H9 (cell line): ENCODE measurements around the gene INO80. TPM values are rescaled to one million over a fixed set of nuclear protein-coding genes. Genes with fewer than 3 reads are reported as not detected.

ENCODE experiments used
- DNase-seq: peaks from one replicate; pipeline ENCODE4 v3.0.0-alpha.2; 2017
- H2AFZ ChIP-seq: one replicate; pipeline ENCODE4 v1.6.1; 2013; ENCODE audit warnings: mild to moderate bottlenecking, low read length, control low read depth, moderate library complexity
- H2AK5ac ChIP-seq: 2 replicates; pipeline ENCODE4 v1.6.1; 2013; ENCODE audit warnings: low read length, control low read depth, mixed read lengths; ENCODE audit not compliant: insufficient read length
- H2BK120ac ChIP-seq: one replicate; pipeline ENCODE4 v1.6.1; 2013; ENCODE audit warnings: low read depth, mild to moderate bottlenecking, low read length, control low read depth, inconsistent platforms; ENCODE audit not compliant: poor library complexity, severe bottlenecking
- H2BK12ac ChIP-seq: 2 replicates; pipeline ENCODE4 v1.6.1; 2013; ENCODE audit warnings: low read length, control low read depth, mixed read lengths, low read depth; ENCODE audit not compliant: insufficient read length
- H2BK15ac ChIP-seq: 2 replicates; pipeline ENCODE4 v1.6.1; 2013; ENCODE audit warnings: low read depth, low read length, control low read depth
- H2BK20ac ChIP-seq: one replicate; pipeline ENCODE4 v1.6.1; 2013; ENCODE audit warnings: low read depth, mild to moderate bottlenecking, low read length, control low read depth, inconsistent platforms; ENCODE audit not compliant: poor library complexity, severe bottlenecking
- H2BK5ac ChIP-seq: 2 replicates; pipeline ENCODE4 v1.6.1; 2013; ENCODE audit warnings: low read length, control low read depth, mixed read lengths; ENCODE audit not compliant: insufficient read length
- H3K14ac ChIP-seq: 2 replicates; pipeline ENCODE4 v1.6.1; 2013; ENCODE audit warnings: low read length, control low read depth; ENCODE audit not compliant: insufficient read depth
- H3K18ac ChIP-seq: 2 replicates; pipeline ENCODE4 v1.6.1; 2013; ENCODE audit warnings: low read depth, mild to moderate bottlenecking, mixed read lengths, low read length, control low read depth; ENCODE audit not compliant: insufficient read length
- H3K23ac ChIP-seq: 2 replicates; pipeline ENCODE4 v1.6.1; 2013; ENCODE audit warnings: low read length, control low read depth, mixed read lengths, low read depth; ENCODE audit not compliant: insufficient read length
- H3K23me2 ChIP-seq: 2 replicates; pipeline ENCODE4 v1.6.1; 2013; ENCODE audit warnings: low read depth, mild to moderate bottlenecking, mixed read lengths, low read length, control low read depth; ENCODE audit not compliant: insufficient read length, poor library complexity, severe bottlenecking
- H3K27ac ChIP-seq: 2 replicates; pipeline ENCODE4 v1.5.1; 2013; ENCODE audit warnings: low read length, control low read depth, mixed read lengths, low read depth; ENCODE audit not compliant: insufficient read length
- H3K27me3 ChIP-seq: 2 replicates; pipeline ENCODE4 v1.6.1; 2013; ENCODE audit warnings: low read length, control low read depth, inconsistent platforms; ENCODE audit not compliant: insufficient read depth
- H3K4ac ChIP-seq: 2 replicates; pipeline ENCODE4 v1.6.1; 2013; ENCODE audit warnings: low read depth, mild to moderate bottlenecking, control low read depth, inconsistent platforms, low read length, moderate library complexity
- H3K4me1 ChIP-seq: 2 replicates; pipeline ENCODE4 v1.6.1; 2013; ENCODE audit warnings: low read length, control low read depth, inconsistent platforms; ENCODE audit not compliant: insufficient read depth
- H3K4me2 ChIP-seq: 2 replicates; pipeline ENCODE4 v1.6.1; 2013; ENCODE audit warnings: low read length, control low read depth, mixed read lengths; ENCODE audit not compliant: insufficient read length, insufficient read depth
- H3K56ac ChIP-seq: 2 replicates; pipeline ENCODE4 v1.6.1; 2013; ENCODE audit warnings: low read depth, mild to moderate bottlenecking, mixed read lengths, low read length, control low read depth; ENCODE audit not compliant: insufficient read length
- H3K79me1 ChIP-seq: 2 replicates; pipeline ENCODE4 v1.6.1; 2013; ENCODE audit warnings: low read depth, mild to moderate bottlenecking, moderate library complexity, low read length, control low read depth, inconsistent platforms; ENCODE audit not compliant: insufficient read depth, poor library complexity, severe bottlenecking
- H3K79me2 ChIP-seq: 2 replicates; pipeline ENCODE4 v1.6.1; 2013; ENCODE audit warnings: low read length, control low read depth, inconsistent platforms; ENCODE audit not compliant: insufficient read depth
- H3K9ac ChIP-seq: 2 replicates; pipeline ENCODE4 v1.6.1; 2013; ENCODE audit warnings: low read length, control low read depth, mixed read lengths; ENCODE audit not compliant: insufficient read length; ENCODE audit errors: extremely low read depth
- H3K9me3 ChIP-seq: one replicate; pipeline ENCODE4 v1.6.1; 2013; ENCODE audit warnings: low read depth, low read length, inconsistent platforms; ENCODE audit not compliant: control insufficient read depth
- H3T11ph ChIP-seq: one replicate; pipeline ENCODE4 v1.6.1; 2013; ENCODE audit warnings: mild to moderate bottlenecking, low read length, control low read depth, inconsistent platforms
- H4K20me1 ChIP-seq: one replicate; pipeline ENCODE4 v1.6.1; 2013; ENCODE audit not compliant: control insufficient read depth, insufficient read length, insufficient read depth
- H4K5ac ChIP-seq: 2 replicates; pipeline ENCODE4 v1.6.1; 2013; ENCODE audit warnings: low read depth, mild to moderate bottlenecking, mixed read lengths, low read length, control low read depth; ENCODE audit not compliant: insufficient read length
- H4K8ac ChIP-seq: replicated peaks from 2 replicates; pipeline ENCODE4 v1.6.1; 2013; ENCODE audit warnings: low read length, control low read depth, mixed read lengths, low read depth; ENCODE audit not compliant: insufficient read length
- H4K91ac ChIP-seq: 2 replicates; pipeline ENCODE4 v1.6.1; 2013; ENCODE audit warnings: low read depth, mild to moderate bottlenecking, moderate library complexity, mixed read lengths, low read length, control low read depth; ENCODE audit not compliant: insufficient read length
- H3K27ac Mint-ChIP-seq, 3 experiments: 2 replicates in 2 of 3; 3 replicates in 1 of 3; pipeline ENCODE4 v1.8.0; 2020 to 2021; ENCODE audit warnings: mixed read lengths in 3 of 3, mild to moderate bottlenecking in 1 of 3, moderate library complexity in 1 of 3
- H3K27me3 Mint-ChIP-seq: 2 replicates; pipeline ENCODE4 v1.8.0; 2021; ENCODE audit warnings: low read depth, mild to moderate bottlenecking, moderate library complexity, mixed read lengths
- H3K36me3 Mint-ChIP-seq, 3 experiments: 2 replicates in 2 of 3; 3 replicates in 1 of 3; pipeline ENCODE4 v1.8.0; 2020 to 2021; ENCODE audit warnings: low read depth in 3 of 3, mixed read lengths in 3 of 3; ENCODE audit not compliant: insufficient read depth in 1 of 3
- H3K4me1 Mint-ChIP-seq, 2 experiments: 2 replicates each; pipeline ENCODE4 v1.8.0; 2020; ENCODE audit warnings: mixed read lengths in 2 of 2
- H3K4me3 Mint-ChIP-seq, 2 experiments: 2 replicates in 1 of 2; 3 replicates in 1 of 2; pipeline ENCODE4 v1.8.0; 2020 to 2021; ENCODE audit warnings: mild to moderate bottlenecking in 2 of 2, mixed read lengths in 2 of 2, moderate library complexity in 1 of 2
- H3K9me3 Mint-ChIP-seq, 2 experiments: 2 replicates in 1 of 2; 3 replicates in 1 of 2; pipeline ENCODE4 v1.8.0; 2020; ENCODE audit warnings: mild to moderate bottlenecking in 2 of 2, mixed read lengths in 2 of 2, moderate library complexity in 1 of 2
- WGBS: extraction: QIAGEN DNeasy Blood & Tissue Kit; methylation state at CpG from one replicate; pipeline ENCODE4 v1.1.7; 2013; ENCODE audit warnings: missing lambda C conversion rate, low lambda C conversion rate, mixed read lengths; ENCODE audit not compliant: insufficient read length; ENCODE audit errors: extremely low coverage; 5-methylcytosine and 5-hydroxymethylcytosine counted together
- total RNA-seq: library from RNA; stranded (reverse); gene quantifications from 2 replicates; pipeline ENCODE4 v1.2.1, GENCODE V29; 2021
- TF ChIP-seq, protein P1 (sequence below): fragments of 200-600 bp; sonication (generic); conservative IDR thresholded peaks from 3 replicates; pipeline ENCODE4 v1.8.0; 2021; ENCODE audit warnings: antibody characterized with exemption, mild to moderate bottlenecking

INO80 gene
- total RNA-seq, 1 experiment from 2014 or later, result 29.2 TPM

DNA sequence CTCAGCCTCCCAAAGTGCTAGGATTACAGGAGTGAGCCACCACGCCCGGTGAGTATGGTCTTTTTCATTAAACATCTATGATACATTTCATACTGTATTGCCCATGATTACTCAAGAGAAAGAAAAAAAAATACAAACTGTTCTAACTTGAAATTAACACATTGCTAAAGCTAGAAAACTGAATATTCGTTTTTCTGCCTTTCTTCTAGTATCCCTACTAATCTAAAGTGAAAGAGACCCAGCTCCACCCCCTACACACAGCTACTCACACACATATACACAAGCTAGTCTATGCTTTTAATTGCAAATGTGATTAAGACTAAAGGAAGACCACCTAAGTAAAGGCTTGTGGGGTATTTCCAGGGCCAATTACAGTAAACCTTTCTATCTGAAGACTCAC lies 43.1 kb downstream of the INO80 start:
- no peak overlapping the region for H4K91ac ChIP-seq
- H2BK20ac ChIP-seq, result no peak overlapping the region
- H3K4me1 ChIP-seq, result no peaks in the 10 kb centered on the region
- no peak overlapping the region for H2AK5ac ChIP-seq
- no peak overlapping the region for H3K56ac ChIP-seq
- WGBS, result no CpG with 5 or more reads among the region's 3 CpGs
- H3K27ac Mint-ChIP-seq, result no peak overlapping the region
- H3K4ac ChIP-seq, result no peak overlapping the region
- no peak overlapping the region for H2BK12ac ChIP-seq
- no peak overlapping the region for H3K4me2 ChIP-seq
- H3K27me3 ChIP-seq, result no peaks in the 10 kb centered on the region
- no peaks in the 10 kb centered on the region for H3K27me3 Mint-ChIP-seq
- H3K79me1 ChIP-seq, result no peaks in the 10 kb centered on the region
- no peak overlapping the region for H2BK5ac ChIP-seq
- H3K4me1 Mint-ChIP-seq, result no peaks in the 10 kb centered on the region
- no peaks in the 10 kb centered on the region for H3K79me2 ChIP-seq
- no peak overlapping the region for H2BK15ac ChIP-seq
- peaks cover 39 to 87% (median 61%) of the 10 kb centered on the region in 3 experiments for H3K36me3 Mint-ChIP-seq
- H3K27ac ChIP-seq, result no peak overlapping the region
- TF ChIP-seq, protein P1, sequence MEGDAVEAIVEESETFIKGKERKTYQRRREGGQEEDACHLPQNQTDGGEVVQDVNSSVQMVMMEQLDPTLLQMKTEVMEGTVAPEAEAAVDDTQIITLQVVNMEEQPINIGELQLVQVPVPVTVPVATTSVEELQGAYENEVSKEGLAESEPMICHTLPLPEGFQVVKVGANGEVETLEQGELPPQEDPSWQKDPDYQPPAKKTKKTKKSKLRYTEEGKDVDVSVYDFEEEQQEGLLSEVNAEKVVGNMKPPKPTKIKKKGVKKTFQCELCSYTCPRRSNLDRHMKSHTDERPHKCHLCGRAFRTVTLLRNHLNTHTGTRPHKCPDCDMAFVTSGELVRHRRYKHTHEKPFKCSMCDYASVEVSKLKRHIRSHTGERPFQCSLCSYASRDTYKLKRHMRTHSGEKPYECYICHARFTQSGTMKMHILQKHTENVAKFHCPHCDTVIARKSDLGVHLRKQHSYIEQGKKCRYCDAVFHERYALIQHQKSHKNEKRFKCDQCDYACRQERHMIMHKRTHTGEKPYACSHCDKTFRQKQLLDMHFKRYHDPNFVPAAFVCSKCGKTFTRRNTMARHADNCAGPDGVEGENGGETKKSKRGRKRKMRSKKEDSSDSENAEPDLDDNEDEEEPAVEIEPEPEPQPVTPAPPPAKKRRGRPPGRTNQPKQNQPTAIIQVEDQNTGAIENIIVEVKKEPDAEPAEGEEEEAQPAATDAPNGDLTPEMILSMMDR, result no peak
- H3K9me3 Mint-ChIP-seq, result no peaks in the 10 kb centered on the region
- H2AFZ ChIP-seq, result no peak overlapping the region
- no peaks in the 10 kb centered on the region for H4K20me1 ChIP-seq
- H3K23ac ChIP-seq, result no peak overlapping the region
- no peak overlapping the region for H3K14ac ChIP-seq
- no peaks in the 10 kb centered on the region for H3K9me3 ChIP-seq
- no peak overlapping the region for H3K9ac ChIP-seq
- no peak for DNase-seq
- no peak overlapping the region for H2BK120ac ChIP-seq
- H3K18ac ChIP-seq, result no peak overlapping the region
- no peaks in the 10 kb centered on the region for H3K23me2 ChIP-seq
- H4K8ac ChIP-seq, result no peak overlapping the region
- H4K5ac ChIP-seq, result no peak overlapping the region
- no peak overlapping the region for H3T11ph ChIP-seq
- H3K4me3 Mint-ChIP-seq, result no peak overlapping the region
